ENCODE results near the gene GKAP1. TPM values are rescaled to one million over a fixed set of nuclear protein-coding genes. Genes with fewer than 3 reads are reported as not detected.
A peak's percentile ranks its signal among the peaks of the same experiment; 100 is the strongest.
"Not testable (repeated sequence)": the region's sequence is repeated elsewhere in the genome, so short reads cannot be mapped to it uniquely, and the experiment has no call there.

Gene GKAP1
- total RNA-seq, result 10 to 100 TPM; 12.3 to 22.4 (median 13.4) TPM

GRCh38 chr9:83817356-83818278, at the start of gene GKAP1:
GKAP1 (minus strand) TSS chr9:83817769; CDS start chr9:83806517, 11,252 bp downstream.
- peak within 1 kb of the TSS; percentile 74 to 95 (median 86) for H3K4me3 ChIP-seq
- peak; percentile 94 for DNase-seq (ENCODE audit: extremely low spot score)
- peaks cover 8 to 11% (median 11%) of the 10 kb centered on the region in 4 donors for H3K4me1 ChIP-seq
- H3K27ac ChIP-seq (replicated peaks in 1 of 4), result peak within 1 kb of the TSS; percentile 91 to 96 (median 94)
- H3K36me3 ChIP-seq, H3K9me3 ChIP-seq, H3K27me3 ChIP-seq: not testable (repeated sequence)
- intact Hi-C loops (cut with DNase I), result loop anchor here (10.0 kb wide), 1 partner anchor 97 kb away; no protein-coding TSS in a partner anchor
- TF ChIP-seq POLR2AphosphoS5 (IDR thresholded peaks at IDR 0.05), result peak in 1 of 2 donors; percentile 7
- TF ChIP-seq CTCF (IDR thresholded peaks at IDR 0.05), result peak in 2 of 3 experiments; percentile 22 to 27
- 0% methylated on average over 5 of the region's 103 CpGs for WGBS

GRCh38 chr9:83849895-83850294, 32.3 kb upstream of the GKAP1 start:
- 95% methylated on average over 8 of the region's 8 CpGs for WGBS
- intact Hi-C loops (cut with DNase I), result not testable (repeated sequence)

GRCh38 chr9:83837070-83837643, 19.6 kb upstream of the GKAP1 start:
- intact Hi-C loops (cut with DNase I); H3K4me3 ChIP-seq; H3K9me3 ChIP-seq; H3K4me1 ChIP-seq; H3K36me3 ChIP-seq; H3K27ac ChIP-seq (replicated peaks in 1 of 4); DNase-seq (ENCODE audit: extremely low spot score); H3K27me3 ChIP-seq: not testable (repeated sequence)
- peak in 1 of 3 experiments; percentile 7 for TF ChIP-seq CTCF (IDR thresholded peaks at IDR 0.05)
- 74% methylated on average over 7 of the region's 7 CpGs for WGBS

More at GRCh38 chr9:83849895-83850294, 32.3 kb upstream of the GKAP1 start:
- not testable (repeated sequence) for H3K9me3 ChIP-seq; DNase-seq (ENCODE audit: extremely low spot score); H3K4me3 ChIP-seq; H3K4me1 ChIP-seq; H3K27me3 ChIP-seq; H3K27ac ChIP-seq (replicated peaks in 1 of 4)
- peaks cover 0 to 31% (median 10%) of the 10 kb centered on the region in 4 donors for H3K36me3 ChIP-seq

GRCh38 chr9:83830426-83831071, 13.0 kb upstream of the GKAP1 start:
- WGBS, result 69% methylated on average over 5 of the region's 5 CpGs
- H3K36me3 ChIP-seq; intact Hi-C loops (cut with DNase I); H3K4me1 ChIP-seq; H3K27me3 ChIP-seq; DNase-seq (ENCODE audit: extremely low spot score); H3K9me3 ChIP-seq; H3K4me3 ChIP-seq; H3K27ac ChIP-seq (replicated peaks in 1 of 4): not testable (repeated sequence)
- peak in 1 of 3 experiments; percentile 7 for TF ChIP-seq CTCF (IDR thresholded peaks at IDR 0.05)

- H3K4me1 ChIP-seq; H3K27ac ChIP-seq (replicated peaks in 1 of 4); DNase-seq (ENCODE audit: extremely low spot score); intact Hi-C loops (cut with DNase I); H3K4me3 ChIP-seq; H3K27me3 ChIP-seq; H3K36me3 ChIP-seq; H3K9me3 ChIP-seq: not testable (repeated sequence)
- WGBS, result 76% methylated on average over 3 of the region's 3 CpGs
Observed at GRCh38 chr9:83824986-83825623, 7.5 kb upstream of the GKAP1 start.

- H3K36me3 ChIP-seq; DNase-seq (ENCODE audit: extremely low spot score); H3K27me3 ChIP-seq; H3K9me3 ChIP-seq: not testable (repeated sequence)
- Histone ChIP-seq H3K27ac (replicated peaks in 1 of 4) (peak overlapping the region; percentile 91 to 96 (median 94)), H3K4me3 (peak overlapping the region; percentile 74 to 95 (median 86)), H3K4me1 (peaks cover 8 to 11% (median 11%) of the 10 kb centered on the region in 4 donors)
- intact Hi-C loops (cut with DNase I), result loop anchor here (10.0 kb wide), 1 partner anchor 98 kb away; no protein-coding TSS in a partner anchor
- WGBS, result under 1% methylated on average over 9 of the region's 38 CpGs
Observed at GRCh38 chr9:83817011-83817355, 586 bp downstream of the GKAP1 start.

GRCh38 chr9:83815120-83815519, 2.4 kb downstream of the GKAP1 start:
- WGBS, result 96% methylated on average over 4 of the region's 4 CpGs
- H3K4me1 ChIP-seq, result peaks cover 8 to 11% (median 11%) of the 10 kb centered on the region in 4 donors
- not testable (repeated sequence) for H3K27ac ChIP-seq (replicated peaks in 1 of 4); H3K4me3 ChIP-seq; H3K9me3 ChIP-seq; H3K27me3 ChIP-seq; DNase-seq (ENCODE audit: extremely low spot score); H3K36me3 ChIP-seq
- intact Hi-C loops (cut with DNase I), result loop anchor here (10.0 kb wide), 1 partner anchor 100 kb away; no protein-coding TSS in a partner anchor

- DNase-seq (ENCODE audit: extremely low spot score); H3K27me3 ChIP-seq; H3K4me3 ChIP-seq; intact Hi-C loops (cut with DNase I); H3K27ac ChIP-seq (replicated peaks in 1 of 4); H3K9me3 ChIP-seq: not testable (repeated sequence)
- peaks cover 0 to 10% (median 0%) of the 10 kb centered on the region in 4 donors for H3K4me1 ChIP-seq
- 58% methylated on average over 1 of the region's 1 CpG for WGBS
- H3K36me3 ChIP-seq, result peaks cover 0 to 10% (median 8%) of the 10 kb centered on the region in 4 donors
Observed at GRCh38 chr9:83809213-83809612, 8.4 kb downstream of the GKAP1 start.

Data from esophagus muscularis mucosa (tissue), 4 donors.